ENCODE results near the gene OMP.

The OMP gene

DNA sequence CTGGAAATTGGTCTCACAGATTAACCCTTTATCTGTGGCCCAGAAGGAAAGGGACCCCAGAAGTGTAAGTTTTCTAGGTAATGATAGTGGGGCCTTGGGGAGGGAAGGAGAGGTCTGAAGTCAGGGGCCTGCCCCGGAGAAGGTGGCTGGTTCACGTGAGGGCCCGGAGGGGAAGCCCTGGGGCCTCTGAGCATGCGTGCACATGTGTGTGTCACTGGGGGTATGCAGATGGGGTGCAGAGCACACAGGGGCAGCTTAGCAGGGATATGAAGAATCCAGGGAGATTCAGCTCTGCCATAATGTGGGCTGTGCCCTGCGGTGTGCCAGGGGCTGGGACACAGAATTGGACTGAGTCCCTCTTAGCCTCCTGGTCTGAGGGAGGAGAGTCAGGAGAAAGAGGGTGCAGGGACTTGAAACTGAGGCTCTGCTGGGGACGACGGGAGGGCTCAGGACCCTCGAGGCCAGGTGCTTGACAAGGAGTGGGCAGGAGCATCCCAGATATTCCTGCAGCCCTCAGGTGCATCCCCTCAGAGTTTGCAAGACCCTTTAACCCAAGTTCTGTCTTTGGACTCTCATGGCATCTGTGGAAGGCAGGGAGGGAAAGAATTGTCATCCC, 40.9 kb downstream of the OMP start:
- DNase-seq = no peak

DNA sequence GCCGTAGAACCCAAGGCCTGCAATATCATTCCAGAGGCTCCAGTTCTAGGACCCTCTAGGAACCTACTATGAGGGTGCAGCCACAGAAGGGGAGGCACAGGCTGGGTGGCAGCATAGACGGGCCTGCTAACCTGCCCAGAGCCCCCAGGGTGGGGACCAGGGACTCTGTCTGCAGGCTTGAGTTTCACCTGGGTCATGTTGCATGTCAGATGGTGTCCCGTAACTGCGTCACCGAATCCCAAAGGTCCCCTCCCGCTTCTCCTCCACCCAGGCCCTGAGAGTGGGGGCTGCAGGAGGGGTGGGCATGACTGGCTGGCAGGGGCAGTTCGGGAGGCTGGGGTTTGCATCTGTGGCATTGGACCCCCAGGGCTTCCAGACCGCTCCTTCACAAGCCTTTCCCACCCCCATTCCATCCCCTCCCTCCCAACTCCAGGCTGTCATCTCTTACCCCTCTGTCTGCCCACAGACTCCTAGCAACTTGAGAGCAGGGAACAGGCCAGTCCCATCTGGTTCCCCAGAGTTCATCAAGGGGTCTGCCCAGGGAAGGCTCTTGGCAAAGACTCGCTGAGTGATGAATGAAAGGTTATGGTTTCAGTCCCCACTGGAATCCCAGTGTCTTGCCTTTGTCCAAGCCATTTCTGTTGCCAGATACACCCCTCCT, 41.7 kb downstream of the OMP start:
- no peak for DNase-seq

DNA sequence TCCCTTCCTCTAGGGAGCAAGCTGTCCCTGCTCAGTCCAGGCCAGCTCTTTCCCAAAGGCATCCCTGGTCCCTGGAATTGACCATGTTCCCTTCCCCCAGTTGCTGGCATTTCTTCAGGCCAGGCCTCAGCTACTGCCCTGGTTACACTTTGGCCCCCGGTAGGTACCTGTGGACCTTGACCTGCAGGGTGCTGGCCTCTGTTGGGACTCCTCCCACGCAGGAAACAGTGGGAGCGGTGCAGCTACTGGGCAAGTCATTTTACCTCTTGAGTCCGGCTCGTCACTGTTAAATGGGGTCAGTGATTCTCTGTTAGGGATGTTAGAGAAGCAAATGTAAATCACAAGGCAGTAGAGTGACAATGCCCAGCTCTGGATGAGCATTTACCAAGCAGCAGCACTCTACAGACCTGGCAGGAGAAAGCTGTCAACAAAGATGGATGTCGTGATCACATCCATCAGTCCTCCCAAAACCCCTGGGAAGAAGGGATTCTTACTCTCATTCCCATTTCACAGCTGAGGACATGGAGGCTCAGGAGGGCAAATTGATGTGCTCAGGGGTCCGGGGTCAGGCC, 42.3 kb downstream of the OMP start:
- DNase-seq = no peak

DNA sequence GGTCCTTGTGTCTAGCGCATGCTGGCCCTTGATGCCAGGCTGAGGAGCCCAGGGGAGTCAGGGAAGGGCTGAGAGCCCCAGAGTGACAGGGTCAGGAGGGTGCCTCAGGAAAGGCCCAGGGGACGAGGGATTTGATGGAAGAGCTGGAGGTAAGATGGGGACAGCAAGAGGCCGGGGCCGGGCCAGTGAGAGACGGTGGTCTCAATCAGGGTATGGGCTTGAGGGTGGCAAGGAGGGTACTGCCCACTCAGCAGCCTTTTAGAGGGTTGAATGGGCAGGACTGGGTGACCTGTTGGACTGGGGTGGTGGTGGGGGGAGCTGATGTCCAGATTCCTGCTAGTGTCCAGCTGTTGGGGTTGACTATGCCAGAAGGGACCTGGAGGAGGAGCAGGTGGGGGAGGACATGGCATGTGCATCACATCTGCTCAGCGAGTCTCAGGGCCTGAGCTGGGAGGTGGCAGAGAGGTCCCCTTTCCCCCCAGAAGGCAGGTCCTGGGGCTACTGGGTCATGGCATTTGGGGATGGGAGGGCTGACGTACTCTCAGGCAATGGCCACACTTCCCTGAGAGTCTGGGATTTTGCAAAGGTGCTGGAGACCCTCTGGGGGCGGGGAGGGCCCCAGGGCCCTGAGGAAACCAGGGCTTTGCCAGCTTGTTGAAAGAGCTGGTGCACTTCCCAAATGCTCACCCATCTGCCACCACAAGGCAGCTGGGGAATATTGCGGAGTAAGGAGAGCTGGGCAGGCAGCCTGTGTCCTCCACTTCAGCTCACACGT, 43.8 kb downstream of the OMP start:
- DNase-seq = no peak

DNA sequence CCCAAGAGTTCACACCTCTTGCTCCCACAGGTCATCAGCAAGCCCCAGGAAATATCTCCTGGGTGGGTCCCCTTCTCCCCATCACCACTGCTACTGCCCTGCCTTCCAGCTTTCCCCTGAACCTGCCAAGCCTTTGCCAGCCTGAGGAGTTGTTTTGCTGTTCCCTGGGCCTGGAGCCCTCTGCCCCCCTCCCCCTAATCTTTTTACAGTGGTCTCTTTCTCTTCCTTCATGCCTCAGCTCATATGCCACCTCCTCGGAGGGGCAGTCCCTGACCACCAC, 44.3 kb downstream of the OMP start:
- no peak for DNase-seq

DNA sequence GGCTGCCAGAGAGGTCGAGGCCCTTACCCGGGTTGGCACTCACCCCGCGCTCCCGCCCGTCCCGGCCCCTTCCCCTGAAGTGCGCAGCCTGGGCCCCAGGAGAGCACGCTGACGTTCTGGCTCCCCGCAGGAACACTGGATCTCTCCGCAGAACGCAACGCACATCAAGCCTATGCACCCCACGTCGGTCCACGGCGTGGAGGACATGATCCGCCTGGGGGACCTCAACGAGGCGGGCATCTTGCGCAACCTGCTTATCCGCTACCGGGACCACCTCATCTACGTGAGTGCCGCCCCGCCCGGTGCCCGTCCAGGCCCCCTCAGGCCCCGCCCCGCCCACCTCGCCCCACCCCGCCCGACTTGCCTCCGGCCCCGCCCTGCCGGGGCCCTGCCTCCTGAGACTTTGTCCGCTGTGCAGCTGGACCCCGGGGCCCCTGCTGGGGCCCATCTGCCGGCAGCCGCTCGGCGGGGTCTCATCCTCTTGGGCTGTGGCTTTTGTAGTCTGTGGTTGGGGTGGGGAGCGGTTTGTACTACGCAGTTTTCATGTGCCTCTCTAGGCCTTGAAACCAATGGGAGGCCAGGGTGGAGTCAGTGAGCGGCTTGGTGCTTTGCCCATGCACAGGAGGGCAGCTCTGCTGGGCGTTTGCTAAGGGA, 45.2 kb downstream of the OMP start:
- no peak for DNase-seq

DNA sequence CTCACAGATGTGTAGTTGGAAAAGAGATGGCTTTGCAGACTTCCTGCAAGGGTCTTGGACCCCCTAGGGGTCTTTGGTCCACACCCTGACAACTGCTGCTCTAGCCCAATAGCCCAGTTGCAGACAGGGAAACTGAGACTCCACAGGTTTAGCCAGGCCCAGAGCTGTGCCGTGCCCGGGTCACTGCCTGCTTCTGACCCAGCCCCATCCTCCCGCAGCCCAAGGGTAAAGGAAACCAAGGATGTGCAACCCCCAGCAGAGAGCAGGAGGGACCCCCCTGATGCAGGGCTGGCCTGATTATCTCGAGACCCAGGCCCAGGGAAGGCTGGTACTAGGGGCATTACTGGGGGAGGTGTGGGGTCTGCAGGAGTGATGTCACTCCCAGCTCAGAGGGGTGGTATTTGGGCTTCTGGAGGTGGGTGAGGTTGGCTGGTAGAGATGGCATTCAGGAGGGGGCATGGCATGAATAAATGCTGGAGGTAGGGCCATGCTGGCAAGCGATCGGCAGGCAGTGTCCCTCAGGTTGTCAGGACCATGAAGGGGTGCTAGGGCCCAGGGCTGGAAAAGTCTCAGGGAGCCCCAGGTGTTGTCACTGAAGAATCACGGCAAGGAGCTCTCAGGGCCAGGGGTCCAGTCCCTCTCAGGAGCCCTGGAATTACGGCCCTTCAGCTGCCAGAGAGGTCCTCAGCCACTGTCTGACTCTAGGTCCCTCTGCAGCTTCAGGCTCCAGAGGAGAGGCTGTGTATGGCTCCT, 46.5 kb downstream of the OMP start:
- no peak for DNase-seq

DNA sequence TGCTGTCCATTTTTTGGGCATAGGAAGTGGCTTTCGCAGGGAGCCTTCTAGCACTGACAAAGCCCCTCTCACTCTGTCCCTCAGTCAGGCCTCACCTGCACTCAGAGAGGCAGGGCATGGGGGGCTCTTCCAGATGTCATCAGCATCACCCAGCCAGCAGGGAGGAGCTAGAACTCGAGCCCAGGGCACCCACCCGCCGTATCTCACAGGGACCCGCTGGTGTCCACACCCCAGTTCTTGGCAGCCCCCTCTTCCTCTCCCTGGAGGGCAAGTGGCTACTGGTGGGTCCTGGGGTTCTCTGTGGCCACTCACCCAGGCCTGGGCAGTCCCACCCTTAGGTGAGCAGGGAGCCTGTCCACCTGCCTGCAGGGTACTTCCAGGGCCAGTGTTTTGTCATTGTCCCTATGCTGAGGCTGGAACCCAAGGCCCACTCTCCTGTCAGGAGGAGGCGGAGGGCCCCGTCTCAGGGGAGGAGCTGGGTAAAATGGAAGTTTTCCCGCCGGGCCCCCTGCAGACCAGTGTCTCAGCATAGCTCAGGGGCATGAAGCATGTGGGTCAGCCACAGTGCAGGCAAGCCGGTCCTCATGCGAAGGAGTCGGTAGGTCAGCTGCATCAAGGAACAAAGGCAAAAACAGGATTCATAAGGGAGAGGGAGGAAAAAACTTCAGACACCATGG, 47.2 kb downstream of the OMP start:
- DNase-seq = no peak

DNA sequence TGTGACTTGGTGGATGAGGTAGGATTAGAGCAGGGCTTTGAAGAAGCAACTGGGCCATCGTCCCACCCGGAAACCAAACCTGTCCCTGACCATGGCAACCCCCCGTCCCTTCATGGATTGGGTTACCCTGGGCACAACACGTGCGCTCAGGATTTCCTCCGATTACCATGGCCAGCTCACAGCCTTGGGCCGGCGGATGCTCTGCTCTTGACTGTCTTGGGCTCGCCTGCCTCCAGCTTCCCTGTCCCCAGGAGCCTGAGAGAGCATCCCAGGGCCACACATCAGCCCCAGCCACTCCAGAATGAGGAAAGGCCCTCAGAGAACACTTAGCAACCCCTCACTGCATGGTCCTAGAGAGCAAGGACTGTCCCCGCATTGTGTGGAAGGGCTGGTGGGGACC, 48.2 kb downstream of the OMP start:
- DNase-seq = no peak

DNA sequence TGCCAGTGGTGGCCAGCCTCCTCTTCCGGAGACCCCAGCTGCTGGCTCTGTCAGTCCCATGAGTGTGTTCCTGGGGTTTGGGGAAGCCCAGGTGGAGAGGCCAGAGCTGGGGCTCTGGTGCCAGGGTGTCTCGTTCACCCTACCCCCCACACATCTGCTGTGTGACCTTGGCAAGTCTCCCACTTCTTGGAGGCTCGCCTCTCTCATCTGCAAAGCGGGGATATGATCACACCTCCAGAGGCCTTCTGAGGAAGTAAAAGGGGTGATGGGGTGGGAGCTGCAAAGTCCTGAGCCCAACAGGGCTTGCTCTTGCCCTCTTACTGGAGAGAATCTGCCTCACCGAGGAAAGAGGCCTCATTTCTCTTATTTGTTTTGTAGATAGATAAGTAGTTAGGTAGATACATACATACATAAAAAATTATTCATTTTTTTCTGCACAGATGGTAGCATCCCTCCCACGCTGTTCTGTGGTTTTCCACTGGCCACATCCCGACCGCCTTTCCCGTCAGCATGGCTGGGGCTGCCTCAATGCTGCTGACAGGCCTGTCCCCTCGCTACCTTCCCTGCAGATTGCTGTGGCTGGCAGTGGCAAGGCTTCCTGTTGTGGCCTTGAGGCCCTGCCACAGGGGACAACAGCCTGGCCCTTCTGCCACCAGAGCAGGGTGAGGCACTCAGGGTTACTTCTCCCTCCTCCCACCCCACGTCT, 49.3 kb downstream of the OMP start:
- DNase-seq = peak; percentile 24 to 40

DNA sequence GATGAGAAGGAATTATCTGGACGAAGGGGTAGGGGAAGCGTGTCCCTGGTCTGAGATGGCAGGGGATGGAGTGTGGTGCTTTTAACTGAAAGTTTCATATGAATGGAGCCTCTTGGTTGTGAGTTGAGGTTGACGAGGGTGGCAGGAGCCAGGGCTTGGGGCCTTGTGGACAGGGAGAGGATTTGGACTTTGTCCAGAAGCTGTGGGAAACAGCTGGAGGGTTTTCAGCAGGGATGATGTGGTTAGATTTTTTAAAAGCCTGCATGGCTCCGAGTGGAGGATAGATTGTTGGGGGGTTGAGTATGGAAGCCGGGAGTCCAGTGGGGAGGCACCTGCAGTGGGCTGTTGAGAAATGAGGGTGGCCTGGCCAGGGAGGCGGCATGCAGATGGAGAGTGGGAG, 50.2 kb downstream of the OMP start:
- DNase-seq = no peak
